SH-SY5Y (cell line): Measurements from ENCODE around the gene ANKRD34C.

Experiments used
- GATA2 ChIP-seq: IDR thresholded peaks from 2 replicates; pipeline ENCODE4 v1.6.1; 2011; ENCODE audit warnings: mild to moderate bottlenecking, low read depth, low read length
- GATA3 ChIP-seq: IDR thresholded peaks from 2 replicates; pipeline ENCODE4 v1.6.1; 2011; ENCODE audit warnings: low read depth, mild to moderate bottlenecking, low read length, moderate library complexity

GRCh38 chr15:79296583-79296982 lies 14.1 kb downstream of the ANKRD34C start:
- TF ChIP-seq GATA2: no peak
- TF ChIP-seq GATA3: no peak
